H1 (cell line): ENCODE results near the gene SCPEP1. TPM values are rescaled to one million over a fixed set of nuclear protein-coding genes. Genes with fewer than 3 reads are reported as not detected.
A peak's percentile ranks its signal among the peaks of the same experiment; 100 is the strongest.

Source experiments
- CTCF ChIA-PET: fragments of 300-600 bp; sonication (Branson Sonifier 250); formaldehyde crosslinking; loops from one replicate; lab custom pipeline; 2021; ENCODE audit not compliant: partially characterized antibody; lab: Charles Lee
- POLR2A ChIA-PET: fragments of 300-600 bp; sonication (Branson Sonifier 250); formaldehyde crosslinking; loops from one replicate; lab custom pipeline; 2021; ENCODE audit warnings: inconsistent platforms; ENCODE audit not compliant: partially characterized antibody; lab: Charles Lee
- DNase-seq, 2 experiments: peaks; one replicate each; pipeline versions ENCODE4 v3.0.0 to v3.0.0-alpha.2; 2010 to 2022; ENCODE audit warnings: low spot score in 2 of 2, low read depth in 1 of 2, mixed read lengths in 1 of 2
- FAIRE-seq: peaks from 2 replicates; lab custom pipeline; 2011; peaks lifted over from hg19 to GRCh38; lab: Jason Lieb, UNC
- H2AFZ ChIP-seq: 2 replicates; pipeline ENCODE4 v1.8.1; 2012; ENCODE audit warnings: low read length, inconsistent platforms
- H2AK5ac ChIP-seq: 2 replicates; pipeline ENCODE4 v1.6.1; 2013; ENCODE audit warnings: low read depth, low read length
- H2BK120ac ChIP-seq: replicated peaks from 2 replicates; pipeline ENCODE3; 2013; ENCODE audit warnings: low read depth, low read length, inconsistent platforms
- H2BK12ac ChIP-seq: 2 replicates; pipeline ENCODE4 v1.6.1; 2013; ENCODE audit warnings: low read depth, low read length
- H2BK15ac ChIP-seq: 2 replicates; pipeline ENCODE4 v1.6.1; 2013; ENCODE audit warnings: low read length
- H2BK20ac ChIP-seq: 2 replicates; pipeline ENCODE4 v1.6.1; 2013; ENCODE audit warnings: low read length
- H2BK5ac ChIP-seq: 2 replicates; pipeline ENCODE4 v1.6.1; 2013; ENCODE audit warnings: low read depth, low read length
- H3K14ac ChIP-seq: 2 replicates; pipeline ENCODE4 v1.6.1; 2013; ENCODE audit warnings: inconsistent platforms; ENCODE audit not compliant: insufficient read length
- H3K18ac ChIP-seq: 2 replicates; pipeline ENCODE4 v1.6.1; 2013; ENCODE audit warnings: low read length; ENCODE audit errors: extremely low read depth
- H3K23ac ChIP-seq: 2 replicates; pipeline ENCODE4 v1.6.1; 2013; ENCODE audit warnings: inconsistent platforms; ENCODE audit not compliant: insufficient read length
- H3K23me2 ChIP-seq: 2 replicates; pipeline ENCODE4 v1.6.1; 2013; ENCODE audit warnings: low read depth, low read length
- H3K27ac ChIP-seq: 2 replicates; pipeline ENCODE4 v1.6.1; 2011; ENCODE audit warnings: low read depth, low read length, inconsistent platforms
- H3K27me3 ChIP-seq, 4 experiments: replicated peaks in 1 of 4; 1 replicate in 1 of 4; 2 replicates in 3 of 4; pipeline versions ENCODE4 v1.6.1 to v1.8.1; 2011 to 2013; ENCODE audit warnings: low read length in 3 of 4, mild to moderate bottlenecking in 3 of 4, inconsistent platforms in 2 of 4, mixed read lengths in 2 of 4, moderate library complexity in 1 of 4; ENCODE audit not compliant: control insufficient read depth in 3 of 4, insufficient read depth in 3 of 4; ENCODE audit errors: extremely low read depth in 1 of 4
- H3K36me3 ChIP-seq, 4 experiments: 2 replicates each; pipeline versions ENCODE4 v1.6.1 to v1.8.1; 2011 to 2013; ENCODE audit warnings: mild to moderate bottlenecking in 4 of 4, low read length in 3 of 4, moderate library complexity in 2 of 4, control low read depth in 1 of 4, inconsistent platforms in 1 of 4; ENCODE audit not compliant: insufficient read depth in 4 of 4, control insufficient read depth in 2 of 4
- H3K4ac ChIP-seq: replicated peaks from 2 replicates; pipeline ENCODE3; 2013; ENCODE audit warnings: low read length, low read depth, mixed read lengths, inconsistent platforms; ENCODE audit not compliant: insufficient read length
- H3K4me1 ChIP-seq, 4 experiments: replicated peaks in 1 of 4; 1 replicate in 1 of 4; 2 replicates in 3 of 4; pipeline versions ENCODE4 v1.6.1 to v1.8.1; 2011 to 2013; ENCODE audit warnings: low read length in 3 of 4, inconsistent platforms in 2 of 4, mixed read lengths in 1 of 4; ENCODE audit not compliant: insufficient read depth in 4 of 4, control insufficient read depth in 3 of 4
- H3K4me2 ChIP-seq, 2 experiments: 2 replicates each; pipeline versions ENCODE4 v1.6.1 to v1.8.1; 2011 to 2013; ENCODE audit warnings: low read depth in 2 of 2, low read length in 2 of 2, control low read depth in 1 of 2, inconsistent platforms in 1 of 2, mild to moderate bottlenecking in 1 of 2; ENCODE audit not compliant: insufficient read depth in 1 of 2
- H3K4me3 ChIP-seq, 4 experiments: fragments of 200-600, 300-600 bp in 1 of 4; sonication (generic), shearing (Covaris generic), sonication (Bioruptor Twin) in 1 of 4; 2 replicates each; pipeline versions ENCODE4 v1.5.1 to v1.8.1; 2011 to 2016; ENCODE audit warnings: low read length in 4 of 4, low read depth in 3 of 4, control low read depth in 2 of 4, inconsistent platforms in 2 of 4, mild to moderate bottlenecking in 2 of 4, mixed read lengths in 1 of 4, moderate library complexity in 1 of 4; ENCODE audit not compliant: insufficient read depth in 2 of 4; ENCODE audit errors: extremely low read depth in 1 of 4
- H3K56ac ChIP-seq: replicated peaks from 2 replicates; pipeline ENCODE3; 2013; ENCODE audit warnings: low read depth, mild to moderate bottlenecking, mixed read lengths, low read length, inconsistent platforms; ENCODE audit not compliant: insufficient read length
- H3K79me1 ChIP-seq: 2 replicates; pipeline ENCODE4 v1.6.1; 2013; ENCODE audit warnings: low read depth, low read length, control low read depth
- H3K79me2 ChIP-seq, 2 experiments: 2 replicates each; pipeline versions ENCODE4 v1.6.1 to v1.8.1; 2012 to 2013; ENCODE audit warnings: low read length in 2 of 2, mild to moderate bottlenecking in 2 of 2, inconsistent platforms in 1 of 2; ENCODE audit not compliant: insufficient read depth in 2 of 2, control insufficient read depth in 1 of 2
- H3K9ac ChIP-seq, 4 experiments: replicated peaks in 1 of 4; 1 replicate in 1 of 4; 2 replicates in 3 of 4; pipeline versions ENCODE4 v1.6.1 to v1.8.1; 2011 to 2013; ENCODE audit warnings: low read depth in 3 of 4, low read length in 3 of 4, control low read depth in 2 of 4, mild to moderate bottlenecking in 2 of 4, moderate library complexity in 2 of 4, inconsistent platforms in 1 of 4; ENCODE audit errors: extremely low read depth in 1 of 4
- H3K9me3 ChIP-seq, 2 experiments: 2 replicates each; pipeline versions ENCODE4 v1.6.1 to v1.8.1; 2012 to 2013; ENCODE audit warnings: mild to moderate bottlenecking in 2 of 2, moderate library complexity in 2 of 2, control low read depth in 1 of 2, inconsistent platforms in 1 of 2, low read depth in 1 of 2, low read length in 1 of 2, mixed read lengths in 1 of 2; ENCODE audit not compliant: insufficient read depth in 2 of 2
- H4K20me1 ChIP-seq, 2 experiments: replicated peaks in 1 of 2; 2 replicates each; pipeline versions ENCODE3 to v1.8.1; 2011 to 2013; ENCODE audit warnings: inconsistent platforms in 2 of 2, low read length in 2 of 2, mild to moderate bottlenecking in 1 of 2; ENCODE audit not compliant: insufficient read depth in 2 of 2, control insufficient read depth in 1 of 2
- H4K5ac ChIP-seq: 2 replicates; pipeline ENCODE4 v1.6.1; 2013; ENCODE audit warnings: low read length, low read depth, mixed read lengths, inconsistent platforms; ENCODE audit not compliant: insufficient read length
- H4K8ac ChIP-seq: 2 replicates; pipeline ENCODE4 v1.8.0; 2013; ENCODE audit warnings: mild to moderate bottlenecking, moderate library complexity, low read length, inconsistent platforms; ENCODE audit not compliant: insufficient read depth; ENCODE audit errors: extremely low read depth
- H4K91ac ChIP-seq: replicated peaks from 2 replicates; pipeline ENCODE3; 2013; ENCODE audit warnings: low read length, mixed read lengths, inconsistent platforms; ENCODE audit not compliant: insufficient read length
- CHD1 ChIP-seq: IDR thresholded peaks from 2 replicates; pipeline ENCODE4 v1.6.1; 2012; ENCODE audit warnings: low read depth, low read length, improper control_type of control experiment
- CHD2 ChIP-seq: IDR thresholded peaks from 2 replicates; pipeline ENCODE4 v1.6.1; 2012; ENCODE audit warnings: low read length, improper control_type of control experiment
- CTCF ChIP-seq, 3 experiments: IDR thresholded peaks; 1 replicate in 2 of 3; 2 replicates in 1 of 3; pipeline versions ENCODE4 v1.5.1 to v1.6.1; 2011; ENCODE audit warnings: low read length in 3 of 3, mild to moderate bottlenecking in 3 of 3, inconsistent platforms in 2 of 3, low read depth in 1 of 3, moderate library complexity in 1 of 3; ENCODE audit not compliant: insufficient read depth in 1 of 3; ENCODE audit errors: control extremely low read depth in 1 of 3
- EZH2 ChIP-seq: fragments of 200-600 bp; sonication (generic); IDR thresholded peaks from 2 replicates; pipeline ENCODE4 v1.7.1; 2012; ENCODE audit warnings: low read depth, mild to moderate bottlenecking, moderate library complexity, low read length, inconsistent platforms; ENCODE audit not compliant: severe bottlenecking
- KDM5A ChIP-seq: fragments of 200-600 bp; IDR thresholded peaks from 2 replicates; pipeline ENCODE4 v1.7.1; 2012; ENCODE audit warnings: mild to moderate bottlenecking, low read length, inconsistent platforms, mixed read lengths
- POU5F1 ChIP-seq: IDR thresholded peaks from 2 replicates; pipeline ENCODE4 v1.6.1; 2011; ENCODE audit warnings: low read depth, mild to moderate bottlenecking, low read length, moderate library complexity
- RNF2 ChIP-seq: fragments of 200-900, 300-1000 bp; sonication (generic); IDR thresholded peaks from 2 replicates; pipeline ENCODE4 v1.7.1; 2016; ENCODE audit warnings: borderline replicate concordance, low read depth, mild to moderate bottlenecking, antibody characterized with exemption, low read length; ENCODE audit not compliant: poor library complexity, severe bottlenecking; ENCODE audit errors: missing control alignments
- SAP30 ChIP-seq: fragments of 300-600 bp; sonication (generic); IDR thresholded peaks from 2 replicates; pipeline ENCODE4 v1.7.1; 2012; ENCODE audit warnings: low read length, moderate library complexity, mild to moderate bottlenecking, inconsistent platforms; ENCODE audit not compliant: insufficient read depth, insufficient replicate concordance
- SIRT6 ChIP-seq: IDR thresholded peaks from one replicate; pipeline ENCODE4 v1.7.1; 2012; ENCODE audit warnings: low read length, inconsistent platforms
- TBP ChIP-seq: IDR thresholded peaks from 2 replicates; pipeline ENCODE4 v1.6.1; 2011; ENCODE audit warnings: low read depth, low read length, improper control_type of control experiment
- ZNF274 ChIP-seq: IDR thresholded peaks from 2 replicates; pipeline ENCODE4 v1.7.0; 2012; ENCODE audit warnings: low read length, borderline replicate concordance; ENCODE audit errors: extremely low read depth
- WGBS, 2 experiments: shearing (Covaris generic) in 1 of 2; methylation state at CpG; one replicate each; pipeline versions ENCODE4 v1.1.6 to v1.1.7; 2013 to 2015; ENCODE audit warnings: low lambda C conversion rate in 2 of 2, mixed read lengths in 2 of 2, inconsistent platforms in 1 of 2, low coverage in 1 of 2, missing lambda C conversion rate in 1 of 2; ENCODE audit not compliant: insufficient replicate concordance in 2 of 2, insufficient coverage in 1 of 2, insufficient read length in 1 of 2; ENCODE audit errors: extremely low coverage in 1 of 2, missing lambda C conversion rate in 1 of 2; 5-methylcytosine and 5-hydroxymethylcytosine counted together
- polyA plus RNA-seq, 7 experiments: library from polyadenylated mRNA; depleted of rRNA in 3 of 7; stranded (reverse) in 5 of 7; unstranded in 2 of 7; fragments of >200 nt in 5 of 7; fragments of 200-250 nt in 2 of 7; gene quantifications; 1 replicate in 5 of 7; 2 replicates in 1 of 7; 4 replicates in 1 of 7; pipeline versions ENCODE4 v1.2.1 to v1.2.3, GENCODE V29; 2011 to 2013; ENCODE audit warnings: missing spikeins in 2 of 7, mixed read lengths in 2 of 7
- total RNA-seq: library from RNA; stranded (reverse); fragmentation: NEBNext Ultra II Directional; extraction: Animal tissue kit (Norgen Biotek cat#: 25700); gene quantifications from 2 replicates; pipeline ENCODE4 v1.2.1, GENCODE V29; 2021

SCPEP1 gene
- total and polyA plus RNA-seq, 2 of the 8 experiments (the other 6 are each of a cell fraction or from before 2014, with no cell fraction given), result 30.7 to 52.6 TPM

DNA sequence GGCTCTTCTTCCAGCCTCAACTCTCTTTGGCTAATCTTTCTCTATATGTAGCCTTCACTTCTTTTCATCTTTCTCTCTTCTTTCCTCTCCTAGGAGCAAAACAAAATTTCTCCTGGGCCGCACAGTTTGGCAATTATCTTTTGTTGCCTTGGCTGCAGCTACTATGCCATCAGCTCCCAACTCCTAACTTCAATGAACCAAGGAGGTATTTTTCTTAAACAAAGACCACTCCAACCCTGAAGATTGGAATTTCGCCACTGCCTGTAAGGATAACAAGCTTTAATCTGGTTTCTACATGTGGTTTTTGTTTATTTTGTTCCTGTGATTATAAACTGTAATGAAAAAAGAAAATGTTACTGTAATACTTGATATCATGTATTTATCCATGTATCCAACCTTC is 2.3 kb upstream of the SCPEP1 start:
- Histone ChIP-seq H2BK120ac (no peak overlapping the region), H3K36me3 (no peaks in the 10 kb centered on the region; a peak in 2 of 8 replicates), H4K20me1 (no peaks in the 10 kb centered on the region), H3K4ac (no peak overlapping the region), H3K23me2 (peaks cover 2% of the 10 kb centered on the region; the same call in 1 of the 2 replicates), H3K4me1 (peaks cover 0 to 9% (median 0%) of the 10 kb centered on the region in 4 experiments; a peak in 4 of 7 replicates), H4K5ac (no peak overlapping the region), H3K4me2 (no peak overlapping the region), H3K23ac (no peak overlapping the region), H2AK5ac (no peak overlapping the region), H2BK15ac (no peak overlapping the region), H3K18ac (no peak overlapping the region), H2BK12ac (no peak overlapping the region), H3K27me3 (no peaks in the 10 kb centered on the region), H3K56ac (no peak overlapping the region), H4K91ac (no peak overlapping the region), H4K8ac (no peak overlapping the region), H2BK20ac (no peak overlapping the region), H2AFZ (peak overlapping the region; percentile 6; the same call in 1 of the 2 replicates), H3K9me3 (peaks cover 4 to 18% of the 10 kb centered on the region in 2 experiments; a peak in 2 of 4 replicates), H3K4me3 (no peak overlapping the region), H3K79me1 (no peaks in the 10 kb centered on the region), H3K14ac (no peak overlapping the region), H3K9ac (no peak overlapping the region), H3K79me2 (peaks cover 0 to 3% of the 10 kb centered on the region in 2 experiments; a peak in 1 of 4 replicates), H2BK5ac (no peak overlapping the region), H3K27ac (no peak overlapping the region)
- POLR2A ChIA-PET, result interaction anchor here (0.6 kb wide), 1 partner anchor 429 kb away, joined by 3 read pairs; no protein-coding TSS in a partner anchor
- no peak for FAIRE-seq
- DNase-seq, result no peak
- CTCF ChIA-PET, result interaction anchor here (0.6 to 1.5 kb wide), 4 partner anchors 14 to 787 kb away, joined by 3 to 4 read pairs (median 3); partner anchors contain the start of gene COIL
- 92% methylated on average over 2 of the region's 2 CpGs; no CpG with 5 or more reads in 1 of the 2 experiments for WGBS, 2 experiments
- no peak for TF ChIP-seq CHD1
- no peak for TF ChIP-seq SIRT6
- TF ChIP-seq CTCF (IDR thresholded peaks at IDR 0.05; ENCODE audit: control extremely low read depth in 1 of 3, insufficient read depth in 1 of 3, low read depth in 1 of 3, low read length in 3 of 3), result no peak
- no peak for TF ChIP-seq RNF2
- no peak for TF ChIP-seq KDM5A
- TF ChIP-seq SAP30, result no peak
- TF ChIP-seq CHD2, result no peak
- TF ChIP-seq ZNF274, result no peak
- TF ChIP-seq POU5F1, result no peak
- no peak for TF ChIP-seq EZH2
- TF ChIP-seq TBP, result no peak
